Memory B cell (primary cell): ENCODE results near the gene NET1.

Experiments used
- ATAC-seq: fragments of 150-1000 bp; cut with Tn5 transposase; 2 replicates; pipeline ENCODE4 v1.10.0; 2021; ENCODE audit warnings: low read depth, mild to moderate bottlenecking, moderate library complexity
- DNase-seq, 2 donors: peaks; one replicate each; pipeline ENCODE4 v3.0.0; 2022; ENCODE audit warnings: low spot score in 2 of 2
- H3K27ac Mint-ChIP-seq: one replicate; pipeline ENCODE4 v1.8.0; 2022; ENCODE audit warnings: mild to moderate bottlenecking, moderate library complexity, mixed read lengths
- H3K27me3 Mint-ChIP-seq: one replicate; pipeline ENCODE4 v1.8.0; 2022; ENCODE audit warnings: mixed read lengths
- H3K36me3 Mint-ChIP-seq: one replicate; pipeline ENCODE4 v1.8.0; 2022; ENCODE audit warnings: mild to moderate bottlenecking, mixed read lengths
- H3K4me1 Mint-ChIP-seq: one replicate; pipeline ENCODE4 v1.8.0; 2022; ENCODE audit warnings: mixed read lengths
- H3K4me3 Mint-ChIP-seq: one replicate; pipeline ENCODE4 v1.8.0; 2022; ENCODE audit warnings: mild to moderate bottlenecking, moderate library complexity, mixed read lengths
- H3K9me3 Mint-ChIP-seq: one replicate; pipeline ENCODE4 v1.8.0; 2022; ENCODE audit warnings: mixed read lengths

The NET1 gene

DNA sequence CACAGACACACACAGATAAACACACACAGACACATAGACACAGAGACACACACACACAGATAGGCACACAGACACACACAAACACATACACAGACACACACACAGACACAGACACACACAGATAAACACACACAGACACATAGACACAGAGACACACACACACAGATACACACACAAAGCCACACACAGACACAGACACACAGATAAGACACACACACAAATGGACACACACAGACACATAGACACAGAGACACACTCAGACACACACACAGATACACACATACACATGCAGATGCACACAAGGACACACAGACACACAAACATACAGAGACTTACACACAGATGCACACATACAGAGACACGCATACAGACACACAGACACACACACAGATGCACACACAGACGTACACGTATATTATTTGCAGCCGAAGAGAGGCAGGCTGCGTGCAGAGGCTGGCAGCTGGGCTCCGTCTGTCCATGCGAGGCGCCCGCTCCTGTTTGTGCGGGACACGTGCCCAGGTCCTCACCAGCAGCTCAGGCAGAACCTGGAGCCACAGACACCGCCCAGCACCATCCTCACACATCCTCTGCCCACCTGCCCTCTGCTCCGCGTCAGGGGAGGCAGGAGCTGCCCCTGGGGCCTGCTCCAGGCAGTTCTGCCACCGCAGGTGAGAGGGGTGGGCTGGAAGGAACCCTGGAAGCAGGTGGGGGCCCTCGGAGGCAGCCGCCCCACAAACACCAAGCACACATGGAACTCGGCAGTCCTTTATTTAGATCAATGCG lies 85.8 kb downstream of the NET1 start:
- Mint-ChIP-seq H3K4me1 (no peaks in the 10 kb centered on the region), H3K27ac (no peak overlapping the region), H3K36me3 (no peaks in the 10 kb centered on the region), H3K9me3 (no peaks in the 10 kb centered on the region), H3K27me3 (peaks cover 8% of the 10 kb centered on the region), H3K4me3 (no peak overlapping the region)
- no peak for ATAC-seq
- DNase-seq: no peak

DNA sequence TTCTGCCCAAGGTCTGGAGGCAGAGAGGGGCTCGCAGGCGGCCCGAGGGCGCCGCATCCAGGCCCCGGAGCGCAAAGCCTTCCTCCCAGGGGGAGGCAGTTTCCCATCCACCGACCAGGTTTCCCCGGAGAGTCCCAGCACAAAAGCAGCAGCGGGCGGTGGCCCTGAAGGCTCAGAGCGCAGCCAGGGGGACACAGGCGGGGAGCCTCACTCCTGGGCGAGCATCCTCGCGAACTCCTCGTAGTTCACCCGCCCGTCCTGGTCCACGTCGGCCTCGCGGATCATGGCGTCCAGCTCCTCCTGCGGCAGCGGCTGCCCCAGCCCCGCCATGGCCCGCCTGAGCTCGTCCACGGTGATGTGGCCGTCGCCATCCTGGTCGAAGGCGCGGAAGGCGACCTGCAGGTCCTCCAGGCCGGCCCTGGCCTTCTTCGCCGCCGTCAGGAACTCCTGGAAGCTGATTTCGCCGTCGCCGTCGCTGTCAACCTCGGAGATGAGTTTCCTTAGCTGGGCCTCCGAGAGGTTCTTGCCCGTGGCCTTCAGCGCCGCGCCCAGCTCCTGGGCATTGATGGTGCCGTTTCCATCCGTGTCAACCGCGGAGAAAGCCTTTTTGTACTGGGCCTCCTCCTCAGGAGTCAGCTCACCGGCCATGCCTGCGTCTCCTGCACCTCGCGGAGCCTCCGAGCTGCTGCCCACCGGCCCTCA lies 86.6 kb downstream of the NET1 start:
- no peaks in the 10 kb centered on the region for H3K36me3 Mint-ChIP-seq
- no peak overlapping the region for H3K4me3 Mint-ChIP-seq
- no peaks in the 10 kb centered on the region for H3K9me3 Mint-ChIP-seq
- no peak for DNase-seq
- H3K27ac Mint-ChIP-seq: no peak overlapping the region
- no peak for ATAC-seq
- no peaks in the 10 kb centered on the region for H3K4me1 Mint-ChIP-seq
- peaks cover 11% of the 10 kb centered on the region for H3K27me3 Mint-ChIP-seq

DNA sequence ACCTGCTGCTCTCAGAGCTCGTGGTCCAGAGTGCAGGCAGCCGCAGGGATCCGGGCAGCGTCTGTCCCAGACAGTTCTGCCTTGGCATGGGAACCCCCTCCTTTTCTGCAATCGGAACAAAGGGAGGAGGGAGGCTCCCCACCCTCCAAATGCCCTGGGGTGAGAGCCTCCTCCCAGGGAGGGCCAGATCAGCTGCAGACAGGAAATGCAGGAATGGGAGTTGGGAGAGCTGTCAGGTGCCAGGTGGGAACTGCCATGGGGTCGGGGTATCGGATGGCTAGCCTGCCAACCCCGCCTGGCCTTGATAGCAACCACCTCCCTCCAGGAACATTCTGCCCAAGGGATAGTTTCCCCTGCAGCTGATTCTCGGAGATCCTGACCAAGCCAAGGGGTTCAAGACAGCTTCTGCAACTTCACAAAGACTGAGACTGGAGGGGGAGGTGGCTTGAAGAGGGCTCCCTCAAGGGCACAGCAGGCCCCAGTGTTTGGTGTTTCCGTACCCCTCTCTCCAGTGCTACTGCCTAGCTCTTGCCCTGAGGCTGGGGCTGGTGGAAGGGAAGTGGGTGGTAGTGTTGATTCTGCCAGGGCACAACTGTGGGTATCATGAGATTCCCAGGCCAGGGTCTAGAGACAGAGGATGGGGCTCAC lies 87.3 kb downstream of the NET1 start, which contains the start of gene CALML5:
Gene CALML5 (minus strand): TSS at position 78 of the 648 bp plus-strand sequence. CDS start 132 bp downstream, outside the sequence.
- Mint-ChIP-seq H3K9me3 (no peaks in the 10 kb centered on the region), H3K4me3 (no peak within 1 kb of the TSS), H3K36me3 (no peaks in the 10 kb centered on the region), H3K27me3 (peaks cover 12% of the 10 kb centered on the region), H3K27ac (no peak within 1 kb of the TSS), H3K4me1 (no peaks in the 10 kb centered on the region)
- ATAC-seq (no peak), DNase-seq (no peak)

DNA sequence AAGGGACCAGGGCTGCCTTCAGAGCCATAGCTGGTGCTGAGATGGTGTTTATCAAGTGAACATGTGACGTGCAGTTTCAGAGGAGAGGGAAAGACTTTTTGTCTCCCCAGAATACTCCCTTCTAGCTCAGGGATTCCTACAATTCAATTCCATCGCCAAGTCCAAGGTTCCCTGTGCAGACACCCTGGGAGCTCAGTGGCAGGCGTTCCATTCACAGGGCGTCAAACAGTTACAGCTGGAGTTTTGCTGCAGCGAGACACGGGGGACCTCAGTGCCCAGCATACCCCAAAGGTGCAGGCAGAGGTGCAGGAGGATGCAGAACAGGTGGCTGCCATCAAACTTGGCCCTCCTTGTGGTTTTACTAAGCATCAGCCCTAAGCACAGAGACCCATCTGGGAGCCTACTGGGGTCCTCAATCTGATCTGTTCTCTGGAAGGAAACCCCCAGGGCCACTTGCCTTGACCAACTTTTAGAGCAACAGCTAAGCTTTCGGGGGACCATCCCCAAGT lies 87.9 kb downstream of the NET1 start:
- H3K27ac Mint-ChIP-seq: no peak overlapping the region
- no peak for DNase-seq
- no peaks in the 10 kb centered on the region for H3K9me3 Mint-ChIP-seq
- no peaks in the 10 kb centered on the region for H3K36me3 Mint-ChIP-seq
- no peak overlapping the region for H3K4me3 Mint-ChIP-seq
- H3K27me3 Mint-ChIP-seq: peaks cover 12% of the 10 kb centered on the region
- no peaks in the 10 kb centered on the region for H3K4me1 Mint-ChIP-seq
- no peak for ATAC-seq

DNA sequence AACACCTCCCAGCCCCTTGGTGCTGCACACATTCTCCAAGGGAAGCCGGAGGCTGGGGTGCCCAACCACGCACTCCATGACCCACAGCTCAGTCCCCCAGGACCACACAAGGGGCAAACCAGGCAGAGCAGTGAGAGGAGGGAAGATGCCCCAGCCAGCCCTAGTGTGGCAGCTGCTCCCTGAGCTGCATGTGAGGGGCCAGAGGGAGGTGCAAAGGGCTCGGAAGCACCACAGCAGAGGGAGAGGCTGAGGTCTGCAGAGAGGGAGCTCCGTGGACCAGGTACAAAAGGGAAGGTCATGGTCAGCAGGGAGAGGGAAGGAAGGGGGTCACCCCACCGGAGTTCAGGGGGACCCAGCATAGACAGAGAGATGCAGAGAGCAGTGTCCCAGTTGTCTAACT lies 88.6 kb downstream of the NET1 start:
- H3K36me3 Mint-ChIP-seq: no peaks in the 10 kb centered on the region
- H3K4me3 Mint-ChIP-seq: no peak overlapping the region
- no peak for DNase-seq
- peaks cover 12% of the 10 kb centered on the region for H3K27me3 Mint-ChIP-seq
- H3K9me3 Mint-ChIP-seq: no peaks in the 10 kb centered on the region
- no peaks in the 10 kb centered on the region for H3K4me1 Mint-ChIP-seq
- no peak overlapping the region for H3K27ac Mint-ChIP-seq
- ATAC-seq: no peak

DNA sequence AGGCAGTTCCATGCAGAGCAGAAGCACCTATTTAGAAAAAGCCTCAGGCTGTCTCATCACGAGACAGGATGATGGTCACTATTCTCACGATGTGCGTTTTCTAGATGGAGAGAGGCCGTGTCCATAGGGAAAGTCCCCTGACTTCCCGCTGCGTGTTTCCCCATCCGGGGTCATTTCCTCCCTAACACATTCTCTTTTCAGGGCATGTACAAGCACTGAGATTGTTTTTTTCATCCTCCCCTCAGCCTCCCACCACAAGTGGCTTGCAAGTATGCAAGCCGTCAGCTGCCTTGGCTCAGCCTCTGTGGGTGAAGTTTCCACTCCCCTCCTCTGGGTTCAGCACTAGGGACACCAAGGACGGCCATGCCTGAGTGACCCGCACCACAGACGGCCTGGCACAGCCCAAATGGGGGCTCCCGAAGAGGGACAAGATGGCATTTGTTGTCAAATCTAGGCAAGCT lies 89.7 kb downstream of the NET1 start:
- peaks cover 14% of the 10 kb centered on the region for H3K27me3 Mint-ChIP-seq
- H3K4me3 Mint-ChIP-seq: no peak overlapping the region
- H3K27ac Mint-ChIP-seq: no peak overlapping the region
- DNase-seq (no peak), ATAC-seq (no peak)
- no peaks in the 10 kb centered on the region for H3K9me3 Mint-ChIP-seq
- H3K4me1 Mint-ChIP-seq: no peaks in the 10 kb centered on the region
- no peaks in the 10 kb centered on the region for H3K36me3 Mint-ChIP-seq

DNA sequence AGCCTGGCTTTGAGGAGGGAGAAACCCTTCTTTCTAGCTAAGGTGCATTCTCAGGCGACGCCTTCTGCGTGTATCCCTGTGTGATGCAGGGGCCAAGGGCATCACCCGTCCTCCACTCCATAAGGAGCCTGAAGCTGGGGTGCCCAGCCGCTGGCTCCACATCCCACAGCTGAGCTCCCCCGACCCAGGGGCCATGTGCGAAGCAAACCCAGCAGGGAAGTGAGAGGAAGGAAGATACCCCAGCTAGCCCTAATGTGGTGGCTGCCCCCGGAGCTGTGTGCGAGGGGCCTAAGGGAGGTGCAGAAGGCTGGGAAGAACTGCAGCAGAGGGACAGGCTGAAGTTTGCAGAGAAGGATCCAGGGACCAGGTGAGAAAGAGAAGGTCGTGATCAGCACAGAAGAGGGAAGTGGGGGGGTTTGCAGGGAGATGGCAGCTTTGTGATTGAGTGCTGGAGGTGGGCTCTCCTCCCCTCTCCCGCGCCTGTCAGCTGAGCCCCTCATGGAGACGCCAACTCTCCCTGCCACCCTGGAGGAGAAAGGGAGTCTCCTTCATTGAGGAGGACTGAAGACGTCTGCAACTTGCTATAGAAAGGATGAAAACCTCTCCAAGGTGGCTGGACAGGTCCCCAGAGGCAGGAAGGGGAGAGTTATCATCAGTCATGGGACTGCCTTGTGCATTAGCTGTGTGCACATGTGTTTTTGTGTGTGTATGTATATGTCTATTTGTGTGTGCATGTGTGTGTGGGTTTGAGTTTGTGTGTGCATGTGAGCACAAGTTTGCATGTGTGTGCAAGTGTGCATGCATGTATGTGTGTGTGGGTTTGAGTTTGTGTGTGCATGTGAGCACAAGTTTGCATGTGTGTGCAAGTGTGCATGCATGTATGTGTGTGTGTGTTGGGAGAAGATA lies 90.5 kb downstream of the NET1 start:
- H3K9me3 Mint-ChIP-seq: no peaks in the 10 kb centered on the region
- peaks cover 14% of the 10 kb centered on the region for H3K27me3 Mint-ChIP-seq
- ATAC-seq (no peak), DNase-seq (no peak)
- no peaks in the 10 kb centered on the region for H3K4me1 Mint-ChIP-seq
- no peak overlapping the region for H3K4me3 Mint-ChIP-seq
- no peak overlapping the region for H3K27ac Mint-ChIP-seq
- H3K36me3 Mint-ChIP-seq: no peaks in the 10 kb centered on the region

DNA sequence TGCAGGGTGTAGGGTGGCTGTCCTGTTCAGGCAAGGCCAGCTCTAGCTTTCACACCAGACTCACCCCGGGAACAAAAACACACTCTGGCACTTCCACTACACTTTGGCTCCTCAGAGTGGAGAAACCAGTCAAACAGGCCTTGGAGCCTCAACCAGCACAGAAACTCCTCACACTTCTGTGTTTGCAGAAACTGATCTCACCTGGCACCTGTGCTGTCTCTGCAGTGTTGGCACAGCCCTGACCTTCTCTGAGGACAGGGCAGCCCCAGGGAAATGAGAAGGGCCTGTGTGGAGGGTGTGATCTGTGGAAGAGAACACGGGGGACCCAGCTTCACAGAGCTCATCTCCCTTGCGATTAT lies 91.1 kb downstream of the NET1 start:
- no peak overlapping the region for H3K4me3 Mint-ChIP-seq
- ATAC-seq (no peak), DNase-seq (no peak)
- no peaks in the 10 kb centered on the region for H3K4me1 Mint-ChIP-seq
- no peaks in the 10 kb centered on the region for H3K36me3 Mint-ChIP-seq
- no peaks in the 10 kb centered on the region for H3K9me3 Mint-ChIP-seq
- peaks cover 14% of the 10 kb centered on the region for H3K27me3 Mint-ChIP-seq
- H3K27ac Mint-ChIP-seq: no peak overlapping the region

DNA sequence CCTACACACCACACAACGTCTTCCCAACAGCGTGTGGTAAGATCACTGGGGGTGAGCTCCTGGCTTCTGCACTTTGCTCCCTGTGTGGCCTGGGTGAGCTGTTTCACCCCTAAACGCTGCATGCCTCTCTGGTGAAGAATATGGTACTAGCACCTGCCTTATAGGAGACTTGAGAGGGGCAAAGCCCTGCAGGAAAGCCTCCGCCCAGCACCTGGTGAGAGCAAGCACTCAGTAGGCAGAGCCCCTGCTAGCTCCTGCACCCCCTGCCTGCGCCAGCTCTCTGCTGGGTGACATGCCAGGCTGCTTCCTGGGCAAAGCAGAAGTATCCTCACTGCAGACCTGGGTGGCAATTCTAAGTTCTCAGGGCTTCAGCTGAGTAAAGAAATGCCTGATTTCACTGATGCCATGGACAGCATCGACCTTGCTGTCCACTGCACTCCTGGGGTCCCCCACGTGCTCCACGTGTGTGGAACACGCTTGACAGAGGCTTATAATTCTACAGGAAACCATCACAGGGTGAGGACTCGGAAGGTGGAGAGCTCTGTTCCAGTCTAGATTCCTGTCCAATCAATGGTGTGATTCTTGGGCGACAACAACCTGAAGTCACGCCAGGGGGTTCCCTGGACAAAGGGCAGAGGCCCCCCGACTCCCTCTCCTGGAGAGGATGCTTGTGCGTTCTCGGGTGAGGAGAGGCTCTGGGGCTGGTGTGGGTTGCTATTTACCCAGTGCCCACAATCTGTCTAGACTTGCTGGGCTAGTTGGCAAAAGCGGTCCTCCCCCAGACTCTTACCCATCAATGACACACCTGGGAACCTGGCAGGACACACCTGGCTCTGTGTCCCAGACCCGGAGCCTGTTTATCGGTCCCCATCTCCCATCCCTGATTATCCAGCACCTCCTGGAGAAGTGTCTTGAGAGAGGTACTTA lies 92.1 kb downstream of the NET1 start:
- Mint-ChIP-seq H3K27me3 (peaks cover 20% of the 10 kb centered on the region), H3K4me3 (no peak overlapping the region), H3K36me3 (no peaks in the 10 kb centered on the region), H3K27ac (no peak overlapping the region), H3K4me1 (no peaks in the 10 kb centered on the region), H3K9me3 (no peaks in the 10 kb centered on the region)
- no peak for ATAC-seq
- no peak for DNase-seq

DNA sequence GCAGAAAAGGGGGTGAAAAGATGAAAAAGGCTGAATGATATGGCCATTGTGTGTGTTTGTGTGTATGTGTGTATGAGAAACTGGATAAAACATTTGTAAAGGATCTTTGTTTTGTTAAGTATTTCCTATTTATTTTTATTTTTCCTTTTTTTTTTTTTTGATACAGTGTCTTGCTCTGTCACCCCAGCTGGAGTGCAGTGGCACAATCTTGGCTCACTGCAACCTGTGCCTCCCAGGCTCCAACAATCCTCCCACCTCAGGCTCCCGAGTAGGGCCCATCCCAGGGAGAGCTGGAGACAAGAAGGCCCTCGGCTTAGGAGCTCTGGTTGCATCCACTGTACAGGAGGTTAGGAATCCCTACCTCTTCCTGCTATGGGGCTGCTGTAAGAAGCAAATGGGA lies 93.9 kb downstream of the NET1 start:
- Mint-ChIP-seq H3K4me1 (no peaks in the 10 kb centered on the region), H3K4me3 (no peak overlapping the region), H3K27me3 (peaks cover 21% of the 10 kb centered on the region), H3K36me3 (no peaks in the 10 kb centered on the region), H3K27ac (no peak overlapping the region), H3K9me3 (no peaks in the 10 kb centered on the region)
- DNase-seq (no peak), ATAC-seq (no peak)

DNA sequence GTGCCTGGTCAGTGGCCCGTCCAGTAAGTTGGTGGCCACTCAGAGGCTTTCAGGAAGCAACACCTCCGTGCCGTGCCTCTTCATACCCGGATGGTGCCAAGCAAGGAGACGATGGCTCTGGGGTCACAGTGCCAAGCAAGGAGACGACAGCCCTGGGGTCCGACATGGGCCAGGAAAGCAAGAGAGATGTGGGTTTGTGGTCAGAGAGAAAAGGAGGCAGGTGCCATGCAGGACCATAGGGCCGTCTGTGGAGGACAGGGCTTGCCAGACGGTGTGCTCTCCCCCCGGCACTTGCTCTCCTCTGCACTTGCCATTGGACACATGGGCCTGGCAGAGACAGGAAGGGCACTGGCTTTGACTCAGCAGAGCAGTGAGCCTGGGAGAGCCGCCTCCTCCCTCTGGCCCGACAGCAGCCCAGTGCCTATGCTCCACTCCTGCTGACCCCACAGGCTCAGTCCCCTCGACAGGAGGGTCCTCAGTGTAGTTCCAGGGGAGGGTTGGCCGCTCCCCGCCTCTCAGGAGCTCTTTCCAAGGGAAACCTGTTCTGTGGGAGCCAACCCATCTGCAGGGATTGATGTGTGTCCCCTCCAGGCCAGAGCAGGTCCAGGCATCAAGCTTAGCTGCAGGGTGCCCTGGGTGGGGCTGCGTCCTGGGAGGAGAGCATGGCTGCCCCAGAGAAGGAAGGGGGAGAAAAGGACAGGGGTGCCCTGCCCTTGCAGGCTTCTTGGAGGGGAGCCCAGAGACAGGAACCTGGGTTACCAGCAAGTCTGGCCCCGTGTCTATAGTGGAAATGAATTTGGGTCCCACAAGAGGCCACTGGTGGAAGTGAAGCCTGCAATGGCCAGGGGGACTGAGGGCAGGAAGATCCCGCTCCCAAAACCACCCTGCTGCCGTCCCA lies 94.6 kb downstream of the NET1 start:
- no peak for ATAC-seq
- H3K4me1 Mint-ChIP-seq: no peaks in the 10 kb centered on the region
- H3K9me3 Mint-ChIP-seq: no peaks in the 10 kb centered on the region
- peaks cover 21% of the 10 kb centered on the region for H3K27me3 Mint-ChIP-seq
- H3K4me3 Mint-ChIP-seq: no peak overlapping the region
- no peak for DNase-seq
- no peaks in the 10 kb centered on the region for H3K36me3 Mint-ChIP-seq
- no peak overlapping the region for H3K27ac Mint-ChIP-seq

DNA sequence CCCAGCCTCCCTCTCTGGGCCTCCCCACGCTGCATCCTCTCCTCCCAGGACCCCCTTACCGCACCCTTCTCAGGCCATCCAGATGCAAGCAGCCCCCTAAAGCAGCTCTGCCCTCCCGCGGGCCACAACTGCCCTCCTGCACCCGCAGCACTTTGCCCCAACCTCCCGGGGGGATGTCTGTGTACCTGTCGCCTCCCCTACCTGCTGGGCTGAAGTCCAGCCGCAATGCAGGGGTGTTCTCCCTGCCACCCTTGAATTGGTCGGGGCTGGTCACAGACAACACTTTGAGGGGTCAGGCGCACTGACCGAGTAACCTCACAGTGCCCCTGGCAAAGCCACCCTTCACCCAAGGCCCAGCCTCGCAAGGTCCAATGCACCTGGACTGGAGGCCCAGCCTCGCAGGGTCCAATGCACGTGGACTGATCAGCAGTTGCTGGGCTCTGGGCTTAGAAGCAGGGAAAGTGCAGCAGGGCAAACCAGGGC lies 95.3 kb downstream of the NET1 start:
- no peaks in the 10 kb centered on the region for H3K4me1 Mint-ChIP-seq
- H3K27me3 Mint-ChIP-seq: peaks cover 24% of the 10 kb centered on the region
- no peaks in the 10 kb centered on the region for H3K36me3 Mint-ChIP-seq
- DNase-seq: no peak
- no peak overlapping the region for H3K27ac Mint-ChIP-seq
- H3K4me3 Mint-ChIP-seq: no peak overlapping the region
- ATAC-seq: no peak
- H3K9me3 Mint-ChIP-seq: no peaks in the 10 kb centered on the region
